CD4-positive, alpha-beta T cell treated with Interleukin-21 for 1 hour (primary cell): ENCODE results near the gene FAM162A.
"Not testable (repeated sequence)": the region's sequence is repeated elsewhere in the genome, so short reads cannot be mapped to it uniquely, and the experiment has no call there.

Experiments
- DNase-seq: peaks from one replicate; pipeline ENCODE4 v3.0.0-alpha.2; 2020

FAM162A gene, protein sequence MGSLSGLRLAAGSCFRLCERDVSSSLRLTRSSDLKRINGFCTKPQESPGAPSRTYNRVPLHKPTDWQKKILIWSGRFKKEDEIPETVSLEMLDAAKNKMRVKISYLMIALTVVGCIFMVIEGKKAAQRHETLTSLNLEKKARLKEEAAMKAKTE

DNA sequence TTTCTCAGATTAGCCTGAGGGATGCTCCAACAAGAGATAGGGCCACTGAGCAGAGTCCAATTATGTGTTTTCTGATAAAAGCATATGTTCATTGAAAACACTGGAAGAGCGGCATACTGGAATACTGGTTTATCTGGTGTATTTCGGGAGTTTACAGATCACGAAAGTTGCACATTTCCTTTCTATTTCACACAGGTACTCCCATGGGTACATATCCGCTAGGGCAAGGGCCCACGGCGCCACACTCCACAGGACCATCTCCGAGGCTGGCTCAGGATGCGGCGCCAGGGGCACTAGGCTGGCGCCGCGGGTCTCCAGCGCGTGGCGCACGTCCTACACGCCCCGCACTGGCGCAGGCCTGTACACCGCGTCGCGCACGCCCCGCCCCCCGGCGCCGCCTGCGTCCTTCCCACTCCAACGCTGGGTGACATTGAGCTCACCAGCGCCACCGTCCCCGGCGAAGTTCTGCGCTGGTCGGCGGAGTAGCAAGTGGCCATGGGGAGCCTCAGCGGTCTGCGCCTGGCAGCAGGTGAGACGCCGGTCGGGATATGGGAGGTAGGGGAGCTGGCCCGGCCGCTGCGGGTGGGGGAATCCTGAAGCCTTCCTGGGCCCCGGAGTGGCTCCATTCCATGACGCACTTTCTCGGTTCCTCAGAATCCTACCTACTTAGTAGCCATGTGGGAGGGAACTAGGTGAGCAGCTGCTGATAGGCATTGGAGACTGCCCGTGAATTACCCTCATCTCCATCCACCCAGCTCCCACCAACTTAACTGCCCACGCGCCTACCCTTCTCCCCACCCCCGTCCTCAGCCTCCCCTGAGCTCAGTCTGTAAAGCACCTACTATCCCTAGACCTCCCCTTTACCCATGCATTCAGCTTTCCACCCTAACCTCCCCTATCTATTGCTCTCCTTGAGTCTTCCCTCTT is at the start of gene FAM162A:
Gene FAM162A (plus strand): TSS at position 412 of the 927 bp plus-strand sequence. CDS start 84 bp downstream, at position 496.
- peak; percentile 93 for DNase-seq

DNA sequence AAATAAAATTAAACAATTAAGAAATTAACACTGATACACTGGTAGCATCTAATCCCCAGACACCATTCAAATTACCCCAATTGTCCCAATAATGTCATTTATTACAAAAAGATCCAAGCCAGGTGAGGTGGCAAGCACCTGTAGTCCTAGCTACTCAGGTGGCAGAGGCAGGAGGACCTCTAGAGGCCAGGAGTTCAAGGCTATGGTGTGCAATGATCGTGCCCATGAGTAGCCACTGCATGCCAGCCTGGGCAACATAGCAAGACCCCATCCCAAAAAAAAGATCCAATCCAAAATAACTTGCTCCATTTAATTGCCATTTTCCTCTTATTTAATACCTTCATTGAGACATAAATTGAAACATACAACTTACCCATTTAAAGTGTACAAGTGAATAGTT is 41.2 kb upstream of the FAM162A start:
- DNase-seq, result no peak

DNA sequence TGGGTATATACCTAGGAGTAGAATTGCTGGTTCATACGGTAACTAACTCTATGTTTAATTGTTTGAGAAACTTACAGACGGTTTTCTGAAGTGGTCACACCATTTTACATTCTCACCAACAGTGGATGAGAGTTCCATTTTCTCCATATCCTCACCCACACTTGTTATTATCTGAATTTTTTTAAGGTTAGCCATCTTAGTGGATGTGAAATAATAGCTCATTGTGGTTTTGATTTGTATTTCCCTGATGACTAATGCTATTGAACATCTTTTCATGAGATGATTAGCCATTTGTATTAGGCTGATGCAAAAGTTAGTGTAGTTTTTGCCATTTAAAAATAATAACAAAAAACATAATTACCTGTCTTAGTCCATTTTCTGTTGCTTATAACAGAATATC is 40.3 kb upstream of the FAM162A start:
- no peak for DNase-seq

DNA sequence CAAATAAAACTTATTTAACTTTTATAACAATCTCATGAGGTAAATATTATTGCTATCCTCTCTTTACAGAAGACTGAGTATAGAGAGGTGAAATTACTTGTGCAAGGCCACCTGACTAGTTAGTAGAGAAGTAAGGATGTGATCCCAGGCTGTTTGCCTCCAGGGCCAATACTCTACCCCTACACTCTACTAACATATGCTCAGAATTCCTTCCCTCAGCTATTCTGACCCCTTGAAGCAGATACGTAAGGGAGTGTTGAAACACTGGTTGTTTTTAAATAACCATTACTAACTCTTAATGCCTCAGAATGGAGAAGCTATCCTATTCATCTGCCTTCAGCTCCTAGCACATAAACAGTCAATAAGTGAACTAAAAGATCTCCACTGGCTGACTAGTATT is 34.8 kb upstream of the FAM162A start:
- DNase-seq, result no peak

DNA sequence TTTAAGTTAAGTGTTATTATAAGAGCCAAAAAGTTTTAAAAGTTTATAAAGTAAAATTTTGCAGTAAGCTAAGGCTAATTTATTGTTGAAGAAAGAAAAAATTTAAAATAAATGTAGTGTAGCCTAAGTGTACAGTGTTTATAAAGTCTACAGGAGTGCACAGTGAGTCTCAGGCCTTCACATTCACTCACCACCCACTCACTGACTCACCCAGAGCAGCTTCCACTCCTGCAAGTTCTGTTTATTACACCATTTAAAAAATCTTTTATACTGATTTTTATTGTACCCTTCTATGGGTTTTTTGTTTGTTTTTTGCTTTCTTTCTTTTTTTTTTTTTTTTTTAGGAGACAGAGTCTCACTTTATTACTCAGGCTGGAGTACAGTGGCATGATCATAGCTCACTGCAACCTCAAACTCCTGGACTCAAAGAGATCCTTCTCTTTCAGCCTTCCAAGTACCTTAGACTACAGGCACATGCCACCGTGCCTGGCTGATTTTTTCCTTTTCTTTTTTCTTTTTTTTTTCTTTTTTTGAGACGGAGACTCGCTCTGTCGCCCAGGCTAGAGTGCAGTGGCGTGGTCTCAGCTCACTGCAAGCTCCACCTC is 33.1 kb upstream of the FAM162A start:
- DNase-seq, result no peak

DNA sequence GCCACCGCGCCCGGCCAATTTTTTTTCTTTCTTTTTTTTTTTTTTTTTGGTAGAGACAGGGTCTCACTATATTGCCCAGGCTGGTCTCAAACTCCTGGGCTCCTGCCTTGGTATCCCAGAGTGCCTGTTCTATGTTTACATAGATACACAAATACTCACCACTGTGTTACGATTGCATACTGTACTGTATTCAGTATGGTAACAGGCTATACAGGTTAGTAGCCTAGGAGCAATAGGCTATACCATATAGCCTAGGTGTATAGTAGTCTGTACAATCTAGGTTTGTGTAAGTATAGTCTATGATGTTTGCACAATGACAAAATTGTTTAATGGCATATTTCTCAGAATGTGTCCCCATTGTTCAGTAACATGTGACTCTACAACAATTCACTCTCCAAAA is 32.4 kb upstream of the FAM162A start:
- no peak for DNase-seq

GRCh38 chr3:122353215-122353614 is 30.8 kb upstream of the FAM162A start:
- DNase-seq, result no peak

- no peak for DNase-seq
These were observed 30.0 kb upstream of the FAM162A start for GRCh38 chr3:122353893-122354401.

- no peak for DNase-seq
These were observed 28.4 kb upstream of the FAM162A start for GRCh38 chr3:122355612-122356011.

DNA sequence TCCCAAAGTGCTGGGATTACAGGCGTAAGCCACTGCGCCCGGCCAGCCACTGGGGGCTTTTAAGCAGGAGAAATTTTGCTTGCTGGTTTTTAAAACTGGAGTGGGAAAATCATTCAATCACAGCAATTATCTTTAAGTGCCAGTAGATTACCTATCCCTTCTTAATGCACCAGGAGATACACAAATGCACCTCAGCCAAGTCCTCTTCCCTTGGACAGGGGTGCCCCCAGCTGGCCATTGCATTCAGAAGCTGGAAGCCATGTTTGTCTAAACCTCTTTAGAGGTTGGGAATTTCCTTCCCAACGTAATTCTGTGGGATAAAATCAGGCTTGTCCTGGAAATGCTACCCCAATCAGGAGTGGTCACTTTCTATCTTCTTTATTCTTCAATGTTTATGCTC is 27.6 kb upstream of the FAM162A start:
- peak; percentile 26 for DNase-seq

GRCh38 chr3:122357828-122358702 is 25.9 kb upstream of the FAM162A start:
- DNase-seq, result no peak

- DNase-seq, result no peak
These were observed 25.3 kb upstream of the FAM162A start for GRCh38 chr3:122358703-122359032.

DNA sequence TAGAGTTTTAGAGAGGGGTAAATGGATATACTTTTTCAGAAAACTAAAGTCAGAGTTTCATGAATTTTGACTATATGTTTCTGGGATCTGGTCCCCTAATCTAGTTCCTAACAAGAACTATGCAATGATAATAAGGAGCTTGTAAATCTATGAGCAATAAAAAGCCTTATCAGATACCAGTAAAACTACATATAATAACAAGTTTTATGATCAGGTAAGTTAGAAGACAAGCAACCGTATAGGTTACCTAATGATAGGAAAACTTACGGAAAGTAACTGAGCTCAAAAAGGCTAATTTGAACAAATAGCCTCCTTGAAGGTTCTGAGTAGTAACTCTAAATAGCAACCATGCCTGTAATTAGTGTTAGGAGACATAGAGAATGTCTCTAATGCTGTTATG is 22.0 kb upstream of the FAM162A start:
- DNase-seq, result no peak

- no peak for DNase-seq
These were observed 19.5 kb upstream of the FAM162A start for GRCh38 chr3:122364490-122364889.

DNA sequence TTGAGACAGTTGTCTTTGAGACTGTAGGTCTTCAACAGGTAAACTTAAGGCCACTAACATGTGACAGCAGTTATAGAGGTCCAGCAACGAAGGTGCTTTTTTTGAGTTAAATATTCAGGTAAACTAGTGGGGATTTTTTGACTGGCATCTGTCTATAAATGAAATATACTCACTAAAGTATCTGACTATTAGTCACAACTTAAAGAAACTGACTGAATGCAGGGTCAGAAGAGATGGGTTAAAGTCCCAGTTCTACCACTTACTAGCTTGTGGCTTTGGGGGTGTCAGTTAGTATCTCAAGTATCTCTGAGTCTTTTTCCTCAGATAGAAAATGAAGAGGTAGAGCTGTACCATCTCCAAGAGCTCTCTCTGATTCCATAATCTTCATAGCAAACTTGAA is 18.9 kb upstream of the FAM162A start:
- DNase-seq, result no peak

- not testable (repeated sequence) for DNase-seq
These were observed 18.2 kb upstream of the FAM162A start for GRCh38 chr3:122365582-122366378.

GRCh38 chr3:122366379-122366749 is 17.6 kb upstream of the FAM162A start:
- no peak for DNase-seq

- no peak for DNase-seq
These were observed 9.9 kb upstream of the FAM162A start for GRCh38 chr3:122374034-122374433.

DNA sequence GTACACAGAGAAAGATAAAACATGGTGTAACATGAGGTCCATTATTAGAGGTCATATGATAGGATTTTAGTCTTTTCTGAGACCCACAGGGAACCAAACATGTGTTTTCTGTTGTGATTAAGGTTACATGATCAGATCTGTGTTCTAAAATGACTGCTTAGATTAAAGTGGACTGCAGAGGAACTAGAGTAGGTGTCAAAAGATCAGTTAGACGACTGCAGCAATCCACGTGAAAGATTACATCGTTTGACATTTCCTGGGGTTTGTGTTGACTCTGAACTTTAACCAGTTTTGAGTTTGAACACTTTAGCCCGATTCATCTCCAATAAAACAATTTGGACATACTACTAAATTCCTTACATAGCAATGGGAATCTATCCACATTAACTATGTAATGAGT is 6.0 kb upstream of the FAM162A start:
- no peak for DNase-seq

DNA sequence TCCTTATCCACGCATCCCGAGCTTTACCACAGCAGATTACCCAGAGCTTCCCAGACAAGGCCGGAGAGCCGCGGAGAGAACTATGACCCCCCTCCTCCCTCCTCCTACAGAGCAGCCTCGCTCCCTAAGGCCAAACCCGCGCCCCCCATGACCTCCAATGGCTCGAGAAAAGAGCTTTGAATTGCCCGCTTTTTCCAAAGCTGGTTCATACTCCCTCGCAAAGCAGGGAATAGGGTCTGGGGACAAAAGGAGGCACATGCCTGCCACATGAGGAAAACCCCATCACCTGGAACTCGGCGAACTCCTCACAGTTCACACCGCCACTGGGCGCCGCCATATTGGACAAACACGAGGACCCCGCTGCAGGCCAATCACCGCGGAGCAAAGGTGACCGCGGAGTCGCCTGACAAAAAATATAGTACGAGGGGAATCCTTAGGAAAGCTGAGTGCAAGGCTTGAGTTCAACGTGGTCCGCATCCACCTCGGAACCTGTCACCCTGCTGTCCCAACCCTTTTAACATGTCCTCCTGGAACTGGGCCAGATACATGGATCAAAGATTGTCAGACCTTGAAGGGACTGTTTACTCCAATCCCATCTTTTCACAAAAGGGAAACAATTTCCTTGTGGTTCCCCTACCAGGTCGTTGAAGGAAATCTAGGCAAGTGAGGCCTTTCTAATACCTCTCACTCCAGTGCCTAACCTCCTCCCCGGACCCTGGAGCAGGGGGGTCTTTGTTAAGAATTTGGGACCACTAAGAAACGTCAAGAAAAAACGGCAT is 905 bp upstream of the FAM162A start, which contains the start of gene MIX23:
Gene MIX23 (minus strand): TSS at position 344 of the 779 bp plus-strand sequence. CDS start 7 bp downstream, at position 337.
- peak; percentile 87 for DNase-seq

- no peak for DNase-seq
These were observed 3.7 kb downstream of the FAM162A start for GRCh38 chr3:122387709-122388108.
